GM19324 (cell line): Measurements from ENCODE around the gene SLC7A9.
"Not testable (repeated sequence)": the region's sequence is repeated elsewhere in the genome, so short reads cannot be mapped to it uniquely, and the experiment has no call there.

ENCODE experiments used
- ATAC-seq: cut with Tn5 transposase; IDR thresholded peaks from one replicate; pipeline ENCODE4 v1.9.1; 2021; ENCODE audit warnings: mild to moderate bottlenecking, moderate library complexity; ENCODE audit not compliant: unreplicated experiment, low FRiP score

Gene SLC7A9

GRCh38 chr19:32865326-32865725 is 4.2 kb downstream of the SLC7A9 start:
- ATAC-seq = no peak

GRCh38 chr19:32864318-32865007 is 5.1 kb downstream of the SLC7A9 start:
- no peak for ATAC-seq

GRCh38 chr19:32863841-32864240 is 5.7 kb downstream of the SLC7A9 start:
- ATAC-seq = no peak

- no peak for ATAC-seq
These were observed 6.3 kb downstream of the SLC7A9 start for GRCh38 chr19:32863301-32863700.

- ATAC-seq = no peak
These were observed 6.8 kb downstream of the SLC7A9 start for GRCh38 chr19:32862741-32863140.

- ATAC-seq = no peak
These were observed 7.4 kb downstream of the SLC7A9 start for GRCh38 chr19:32862173-32862572.

GRCh38 chr19:32861596-32861995 is 8.0 kb downstream of the SLC7A9 start:
- no peak for ATAC-seq

- no peak for ATAC-seq
These were observed 10.0 kb downstream of the SLC7A9 start for GRCh38 chr19:32859591-32859990.

- ATAC-seq = no peak
These were observed 11.0 kb downstream of the SLC7A9 start for GRCh38 chr19:32858559-32858958.

GRCh38 chr19:32858155-32858554 is 11.4 kb downstream of the SLC7A9 start:
- no peak for ATAC-seq

- no peak for ATAC-seq
These were observed 12.0 kb downstream of the SLC7A9 start for GRCh38 chr19:32857584-32857983.

- ATAC-seq = not testable (repeated sequence)
These were observed 12.7 kb downstream of the SLC7A9 start for GRCh38 chr19:32856818-32857217.

- ATAC-seq = no peak
These were observed 17.4 kb downstream of the SLC7A9 start for GRCh38 chr19:32852216-32852615.

GRCh38 chr19:32848035-32848434 is 21.5 kb downstream of the SLC7A9 start:
- not testable (repeated sequence) for ATAC-seq

GRCh38 chr19:32843716-32844245 is 25.8 kb downstream of the SLC7A9 start:
- no peak for ATAC-seq

- ATAC-seq = no peak
These were observed 27.5 kb downstream of the SLC7A9 start for GRCh38 chr19:32842061-32842460.

- ATAC-seq = no peak
These were observed 32.0 kb downstream of the SLC7A9 start for GRCh38 chr19:32837531-32837930.

- ATAC-seq = not testable (repeated sequence)
These were observed 36.2 kb downstream of the SLC7A9 start for GRCh38 chr19:32833388-32833787.

- not testable (repeated sequence) for ATAC-seq
These were observed 36.7 kb downstream of the SLC7A9 start for GRCh38 chr19:32832825-32833224.

- not testable (repeated sequence) for ATAC-seq
These were observed 37.5 kb downstream of the SLC7A9 start for GRCh38 chr19:32832094-32832493.

GRCh38 chr19:32831611-32832010 is 38.0 kb downstream of the SLC7A9 start:
- no peak for ATAC-seq

GRCh38 chr19:32830231-32831014 is 39.1 kb downstream of the SLC7A9 start:
- ATAC-seq = no peak
